NCI-H1436 treated with DMSO at 0.1 percent for 48 hours (cell line): ENCODE measurements around the gene IZUMO2.
A peak's percentile ranks its signal among the peaks of the same experiment; 100 is the strongest.

Experiments
- DNase-seq: peaks from one replicate; lab custom pipeline; 2025; lab: John Stamatoyannopoulos, UW

The IZUMO2 gene

GRCh38 chr19:50162988-50163387 lies at the start of gene IZUMO2:
TSS of gene IZUMO2 (minus strand) at chr19:50163281. CDS start at chr19:50163194, 87 bp downstream.
- no peak for DNase-seq

GRCh38 chr19:50210425-50210824 lies 47.3 kb upstream of the IZUMO2 start:
- DNase-seq = no peak

DNA sequence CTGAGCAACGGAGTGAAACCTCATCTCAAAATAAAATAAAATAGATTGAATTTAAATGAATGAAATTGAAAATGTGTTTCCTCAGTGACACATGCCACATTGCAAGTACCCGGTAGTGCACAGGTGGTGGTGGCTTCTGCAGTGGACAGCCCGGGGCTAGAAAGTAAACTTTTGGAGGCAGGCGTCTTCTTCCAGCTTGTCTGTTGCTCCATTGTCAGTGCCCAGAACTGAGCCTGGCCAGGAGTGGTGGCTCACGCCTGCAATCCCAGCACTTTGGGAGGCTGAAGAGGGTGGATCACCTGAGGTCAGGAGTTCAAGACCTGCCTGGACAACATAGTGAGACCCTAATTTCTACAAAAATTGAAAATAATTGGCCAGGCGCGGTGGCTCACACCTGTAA lies 46.0 kb upstream of the IZUMO2 start:
- DNase-seq = no peak

DNA sequence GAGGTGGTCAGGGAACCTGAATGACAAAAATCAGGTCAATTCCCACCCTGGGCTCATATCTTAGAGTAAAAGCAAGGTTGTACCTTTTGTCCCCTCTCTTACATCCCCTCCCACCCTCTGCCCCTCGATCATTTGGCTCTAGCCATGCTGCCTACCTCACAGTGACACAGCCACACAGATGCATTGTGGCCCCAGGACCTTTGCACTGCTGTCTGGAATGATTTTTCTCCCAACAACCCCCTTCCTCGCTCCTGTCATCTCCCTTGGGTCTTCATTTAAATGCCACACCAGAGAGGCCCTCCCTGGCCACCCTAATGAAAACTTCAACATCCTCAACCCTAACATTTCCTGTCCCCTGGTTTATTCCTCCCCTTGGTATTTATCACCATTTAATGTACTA lies 44.6 kb upstream of the IZUMO2 start:
- DNase-seq = no peak

GRCh38 chr19:50206191-50206590 lies 43.1 kb upstream of the IZUMO2 start:
- DNase-seq = no peak

DNA sequence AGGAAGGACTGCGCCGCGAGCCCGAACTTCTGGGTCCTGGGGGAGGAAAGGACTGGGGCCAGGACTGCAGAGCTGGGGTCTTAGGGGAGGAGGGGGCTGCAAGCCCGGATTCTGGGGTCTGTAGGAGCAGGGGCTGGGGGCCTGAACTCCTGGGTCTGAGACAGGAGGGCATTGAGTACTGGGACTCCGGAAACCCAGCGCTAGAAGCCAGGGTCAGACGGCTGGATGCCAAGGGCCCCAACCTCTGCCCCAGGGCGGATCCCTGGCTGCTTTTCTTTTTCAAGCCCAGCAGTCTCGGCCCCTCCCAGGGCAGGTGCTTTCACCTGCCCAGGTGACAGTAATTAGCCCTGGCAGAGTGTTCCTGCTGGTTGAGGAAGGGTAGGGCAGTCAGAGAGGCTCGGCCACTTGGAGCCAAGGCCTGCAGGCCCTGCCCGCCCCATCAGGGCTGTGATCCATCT lies 42.6 kb upstream of the IZUMO2 start:
- DNase-seq = no peak

GRCh38 chr19:50204811-50205675 lies 42.0 kb upstream of the IZUMO2 start:
- DNase-seq = peak; percentile 40

GRCh38 chr19:50204081-50204428 lies 41.0 kb upstream of the IZUMO2 start:
- no peak for DNase-seq

DNA sequence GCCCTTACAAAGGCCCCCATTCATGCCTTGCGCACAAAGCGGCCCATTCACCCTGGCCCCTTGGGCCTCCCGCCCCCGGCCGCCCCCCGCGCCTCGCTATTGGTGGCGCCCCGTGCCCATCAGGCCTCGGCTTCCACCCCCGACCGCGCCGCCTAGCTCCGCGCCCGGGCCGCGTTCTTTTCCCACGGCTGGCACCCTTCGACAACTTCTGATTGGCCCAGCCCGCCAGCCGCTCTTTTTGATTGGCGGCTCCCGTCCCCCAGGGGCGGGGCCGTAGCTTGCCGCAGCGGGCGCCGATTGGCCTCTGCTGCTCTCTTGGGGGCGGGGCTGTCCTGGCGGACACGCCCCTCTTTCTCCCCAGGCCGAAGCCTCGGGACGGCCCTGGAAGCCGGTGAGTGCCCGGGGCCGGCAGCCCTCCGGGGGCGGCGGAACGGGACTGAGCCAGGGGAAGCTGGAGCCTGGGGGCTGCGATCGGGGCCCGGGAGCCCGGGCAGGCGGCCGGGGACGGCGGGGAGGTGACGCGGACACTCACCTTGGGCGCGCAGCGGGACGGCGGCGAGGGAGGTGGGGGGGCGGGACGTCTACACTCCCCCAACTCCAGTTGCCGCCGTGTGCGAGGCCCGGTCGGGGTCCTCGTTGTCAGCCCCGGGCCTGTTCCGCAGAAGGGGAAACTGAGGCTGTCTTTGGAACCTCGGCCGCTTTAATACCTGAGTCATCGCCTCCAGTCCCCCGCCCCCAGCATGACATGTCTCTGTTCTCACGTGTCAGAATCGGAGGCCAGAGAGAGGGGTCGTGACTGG lies 40.4 kb upstream of the IZUMO2 start, which contains the start of gene MYH14:
Gene MYH14 (plus strand): TSS at position 342 of the 800 bp plus-strand sequence. CDS start 6,744 bp downstream, outside the sequence.
- DNase-seq = peak; percentile 91

GRCh38 chr19:50202962-50203280 lies 39.8 kb upstream of the IZUMO2 start:
- DNase-seq = no peak

- no peak for DNase-seq
Observed at GRCh38 chr19:50202386-50202785, 39.3 kb upstream of the IZUMO2 start.

DNA sequence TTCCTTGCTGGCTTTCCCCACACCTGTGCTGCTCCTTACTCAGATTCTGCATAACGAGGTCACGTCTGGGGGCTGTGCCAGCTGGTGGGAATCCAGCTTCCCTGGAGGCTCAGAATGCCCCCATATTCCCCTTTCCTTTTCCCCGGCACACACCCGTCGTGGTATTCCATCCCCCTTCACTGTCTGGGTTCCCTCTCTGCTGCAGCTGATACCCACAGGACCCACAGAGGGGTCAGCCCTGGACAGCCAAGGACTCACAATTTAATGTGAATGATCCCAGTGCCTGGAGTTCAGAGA lies 36.1 kb upstream of the IZUMO2 start:
- no peak for DNase-seq

GRCh38 chr19:50198431-50199258 lies 35.6 kb upstream of the IZUMO2 start:
- DNase-seq = no peak

DNA sequence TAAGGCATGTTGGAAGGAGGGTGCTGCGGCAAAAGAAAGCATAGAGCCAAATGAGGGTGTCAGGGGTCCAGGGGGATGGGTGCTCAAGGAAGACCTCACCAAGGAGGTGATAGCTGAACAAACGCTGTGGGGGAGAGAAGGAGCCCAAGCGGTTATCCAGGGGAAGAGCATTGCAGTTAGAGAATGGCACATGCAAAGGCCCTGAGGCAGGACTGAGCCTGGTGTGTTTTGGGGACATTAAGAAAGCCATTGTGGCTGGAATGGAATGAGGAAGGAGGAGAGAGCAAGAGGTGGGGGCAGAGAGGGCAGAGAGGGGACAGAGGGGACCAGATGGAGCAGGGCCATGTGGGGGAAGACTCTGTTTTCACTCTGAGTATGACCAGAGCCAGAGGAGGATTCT lies 34.3 kb upstream of the IZUMO2 start:
- DNase-seq = no peak

DNA sequence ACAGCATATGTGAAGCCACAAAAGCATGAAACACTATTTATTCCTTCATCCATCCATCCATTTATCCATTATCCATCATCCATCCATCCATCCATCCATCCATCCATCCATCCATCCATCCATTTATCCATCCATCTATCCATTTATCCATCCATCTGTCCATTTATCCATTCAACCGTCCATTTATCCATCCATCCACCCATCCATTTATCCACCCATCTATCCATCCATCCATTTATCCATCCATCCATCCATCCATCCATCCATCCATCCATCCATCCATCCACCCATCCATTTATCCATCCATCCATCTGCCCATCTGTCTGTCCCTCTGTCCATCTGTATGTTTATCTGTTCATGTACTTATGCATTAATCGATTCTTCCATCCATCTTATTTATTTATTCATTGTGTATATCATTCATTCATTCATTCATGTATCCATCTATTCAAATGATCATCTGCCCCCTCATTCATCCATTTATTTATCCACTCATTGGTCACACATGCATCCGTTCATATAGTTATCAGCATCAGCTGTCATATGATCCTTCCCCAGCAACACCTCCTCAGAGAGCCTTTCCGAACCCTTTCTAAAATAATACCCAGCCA lies 33.3 kb upstream of the IZUMO2 start:
- no peak for DNase-seq

- DNase-seq = no peak
Observed at GRCh38 chr19:50195224-50195623, 32.1 kb upstream of the IZUMO2 start.

- DNase-seq = no peak
Observed at GRCh38 chr19:50192463-50193211, 29.6 kb upstream of the IZUMO2 start.

GRCh38 chr19:50191216-50191615 lies 28.1 kb upstream of the IZUMO2 start:
- no peak for DNase-seq

- no peak for DNase-seq
Observed at GRCh38 chr19:50190439-50190891, 27.4 kb upstream of the IZUMO2 start.

DNA sequence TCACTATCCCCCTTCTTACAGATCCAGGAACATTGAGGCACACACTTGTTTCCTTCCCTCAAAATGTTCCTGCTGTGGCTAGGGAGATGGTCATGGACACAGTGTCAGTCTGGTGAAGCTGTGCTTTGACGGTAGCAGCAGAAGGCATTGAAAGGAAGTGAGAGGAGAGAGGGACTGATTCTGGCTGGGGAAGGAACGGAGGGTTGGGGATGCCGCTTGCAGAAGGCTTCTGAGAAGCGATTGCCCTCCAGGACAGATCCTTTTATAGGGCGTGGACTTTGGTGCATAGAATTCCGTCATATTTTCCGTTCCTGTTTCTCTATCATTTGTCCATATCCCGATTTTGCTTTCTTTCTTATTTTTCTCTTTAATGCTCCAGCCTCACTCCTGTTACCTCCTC lies 26.2 kb upstream of the IZUMO2 start:
- DNase-seq = no peak

DNA sequence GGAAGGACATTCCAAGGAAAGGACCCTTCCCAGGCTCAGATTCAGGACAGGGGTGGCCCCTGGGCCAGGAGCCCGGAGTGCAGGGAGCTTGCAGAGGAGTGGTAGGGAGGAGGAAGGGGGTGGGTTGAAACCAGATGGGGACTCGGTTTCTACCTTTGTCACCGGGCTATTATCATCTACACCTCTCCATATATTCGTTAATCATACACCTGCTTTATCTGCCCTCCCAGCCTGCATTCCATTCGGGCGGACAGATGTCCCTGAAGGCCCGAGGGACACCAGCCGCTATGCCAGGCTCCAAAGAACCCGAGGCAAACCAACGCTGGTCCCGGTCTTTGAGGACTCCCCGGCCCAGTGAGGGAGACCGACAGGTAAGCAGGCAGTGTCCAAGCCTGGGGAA lies 24.9 kb upstream of the IZUMO2 start:
- no peak for DNase-seq
